IPS-18c (cell line): ENCODE data around the gene AP2S1.
"Not testable (repeated sequence)": the region's sequence is repeated elsewhere in the genome, so short reads cannot be mapped to it uniquely, and the experiment has no call there.

Experiments
- H3K4me3 ChIP-seq: 2 replicates; pipeline ENCODE4 v1.7.0; 2013; ENCODE audit warnings: low read depth, mild to moderate bottlenecking, low read length, moderate library complexity; ENCODE audit not compliant: insufficient read depth
- H3K9me3 ChIP-seq: one replicate; pipeline ENCODE4 v1.6.1; 2013; ENCODE audit warnings: mild to moderate bottlenecking, low read length, moderate library complexity; ENCODE audit not compliant: control insufficient read depth, insufficient read depth

AP2S1 gene

DNA sequence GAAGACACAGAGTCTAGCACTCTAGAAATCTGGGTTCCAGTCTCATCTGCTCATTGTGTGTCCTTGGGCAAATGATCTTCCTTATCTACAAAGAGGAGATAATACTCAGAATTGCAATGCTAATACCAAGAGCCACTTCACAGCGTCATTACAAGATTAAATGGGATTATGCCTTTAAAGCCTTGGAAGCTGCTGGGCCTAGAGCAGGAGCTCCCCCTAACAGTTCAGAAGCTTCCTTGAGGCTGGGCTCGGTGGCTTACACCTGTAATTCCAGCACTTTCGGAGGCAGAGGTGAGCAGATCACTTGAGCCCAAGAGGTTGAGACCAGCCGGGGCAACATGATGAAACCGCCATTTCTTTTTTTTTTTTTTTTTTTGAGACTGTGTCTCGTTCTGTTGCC, 27.6 kb downstream of the AP2S1 start:
- Histone ChIP-seq H3K4me3 (no peak overlapping the region), H3K9me3 (peaks cover 4% of the 10 kb centered on the region)

DNA sequence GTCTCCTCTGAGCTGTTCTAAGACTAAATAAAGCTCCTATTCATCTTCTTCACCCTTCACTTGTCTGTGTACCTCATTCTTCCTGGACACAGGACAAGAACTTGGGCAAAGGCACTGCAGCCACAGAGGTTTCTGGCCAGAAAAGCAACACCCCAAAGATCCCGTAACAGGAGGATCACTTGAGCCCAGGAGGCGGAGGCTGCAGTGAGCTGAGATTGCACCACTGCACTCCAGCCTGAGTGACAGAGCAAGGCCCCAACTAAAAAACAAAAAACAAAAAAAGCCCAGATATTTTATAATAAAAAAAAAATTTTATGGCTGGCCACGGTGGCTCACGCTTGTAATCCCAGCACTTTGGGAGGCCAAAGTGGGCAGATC, 28.2 kb downstream of the AP2S1 start:
- H3K9me3 ChIP-seq, H3K4me3 ChIP-seq: not testable (repeated sequence)

DNA sequence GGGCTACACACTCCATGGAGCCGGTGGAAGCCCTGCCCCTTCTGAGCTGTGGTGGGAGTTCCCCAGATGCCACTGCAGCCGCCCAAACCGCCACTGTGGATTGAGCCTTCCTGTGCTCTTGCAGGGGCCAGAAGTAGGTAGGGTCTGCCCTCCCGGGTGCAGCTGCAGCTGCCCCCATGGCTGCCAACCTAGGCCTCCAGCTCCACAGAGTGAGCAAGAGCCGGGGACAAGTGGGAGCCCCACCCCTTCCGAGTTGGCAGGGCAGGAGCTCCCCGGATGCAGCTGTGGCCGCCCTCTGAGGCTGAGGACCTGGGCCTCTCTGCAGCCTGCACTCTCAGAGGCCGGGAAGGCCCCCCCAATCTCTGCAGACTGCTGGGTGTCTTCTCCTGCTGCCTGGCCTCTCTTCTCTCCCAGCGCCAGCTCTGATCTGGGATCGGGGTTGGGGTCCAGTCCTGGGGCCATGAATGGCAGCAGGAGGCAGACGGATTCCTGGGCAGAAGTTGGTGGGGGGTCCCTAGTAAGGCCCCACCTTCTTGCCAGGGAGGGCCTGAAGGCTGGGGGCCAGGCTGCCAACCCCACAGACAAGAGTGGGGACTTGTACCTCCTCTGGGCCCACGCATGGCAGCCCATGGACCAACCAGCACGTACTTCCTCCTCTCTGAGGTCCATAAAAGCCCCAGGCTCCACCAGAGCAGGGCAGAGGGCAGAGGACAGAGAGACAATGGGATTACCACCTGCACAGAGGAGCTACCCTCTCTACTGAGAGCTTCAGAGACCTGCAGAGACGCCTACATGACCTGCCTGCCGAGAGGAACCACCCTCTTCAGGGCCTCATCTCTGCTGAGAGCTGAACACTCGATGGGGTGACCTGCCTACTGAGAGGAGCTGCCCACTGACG, 28.9 kb downstream of the AP2S1 start:
- Histone ChIP-seq H3K4me3 (no peak overlapping the region), H3K9me3 (peaks cover 4% of the 10 kb centered on the region)

DNA sequence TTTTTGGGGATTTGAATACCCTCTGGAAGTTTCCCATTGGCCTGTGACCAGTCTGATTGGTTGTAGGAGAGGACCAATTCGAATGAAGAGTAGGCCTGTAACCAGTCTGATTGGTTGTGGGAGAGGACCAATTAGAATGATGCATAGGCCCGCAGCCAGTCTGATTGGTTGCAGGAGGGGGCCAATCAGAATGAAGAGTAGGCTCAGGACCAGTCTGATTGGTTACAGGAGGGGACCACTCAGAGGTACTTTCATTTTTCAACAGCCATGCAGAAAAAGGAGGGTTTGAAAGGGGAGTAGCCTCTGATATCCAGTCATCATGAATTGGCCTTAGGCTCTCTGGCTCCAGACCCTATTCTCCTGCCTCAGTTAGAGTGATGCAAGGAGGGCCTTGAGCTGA, 31.8 kb downstream of the AP2S1 start:
- H3K9me3 ChIP-seq = peaks cover 4% of the 10 kb centered on the region

DNA sequence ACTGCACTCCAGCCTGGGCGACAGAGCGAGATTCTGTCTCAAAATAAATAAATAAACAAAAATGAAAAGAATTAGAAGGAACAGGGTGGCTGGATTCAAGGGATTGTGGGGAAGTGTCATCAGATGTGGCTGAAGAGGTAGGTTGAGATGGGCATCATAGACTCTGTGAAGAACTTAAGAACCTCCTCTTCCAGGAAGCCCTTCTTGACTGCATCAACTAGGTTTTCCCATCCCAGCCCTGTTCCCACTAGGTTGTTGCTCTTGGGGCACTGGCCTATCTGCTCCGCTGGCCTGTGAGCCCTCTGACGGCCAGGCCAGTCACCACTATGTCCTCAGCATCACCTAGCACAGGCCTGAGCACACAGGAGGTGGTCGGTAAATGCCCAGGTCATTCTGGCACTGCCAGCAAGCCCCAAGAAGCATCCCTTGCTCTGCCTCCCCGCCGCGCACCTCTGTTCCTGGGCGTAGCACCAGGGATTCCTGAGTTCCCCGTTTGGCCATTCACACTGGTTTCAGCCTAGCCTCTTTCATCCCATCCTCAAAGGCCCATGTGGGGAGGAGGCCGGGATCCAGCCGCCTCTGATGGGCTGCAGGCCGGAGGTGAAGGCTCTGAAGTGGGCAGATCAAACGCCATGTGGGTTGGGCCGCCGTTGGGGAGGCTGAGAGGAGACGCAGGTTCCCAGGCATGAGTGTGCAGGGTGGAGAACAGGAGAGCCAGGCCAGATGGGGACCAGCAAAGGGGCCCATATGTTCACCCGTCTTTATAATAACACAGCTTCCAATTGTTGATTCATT, 34.6 kb downstream of the AP2S1 start:
- H3K4me3 ChIP-seq = no peak overlapping the region; the same call in 1 of the 2 replicates
- H3K9me3 ChIP-seq = peaks cover 2% of the 10 kb centered on the region

More for the DNA sequence above, 31.8 kb downstream of the AP2S1 start:
- H3K4me3 ChIP-seq = no peak overlapping the region

DNA sequence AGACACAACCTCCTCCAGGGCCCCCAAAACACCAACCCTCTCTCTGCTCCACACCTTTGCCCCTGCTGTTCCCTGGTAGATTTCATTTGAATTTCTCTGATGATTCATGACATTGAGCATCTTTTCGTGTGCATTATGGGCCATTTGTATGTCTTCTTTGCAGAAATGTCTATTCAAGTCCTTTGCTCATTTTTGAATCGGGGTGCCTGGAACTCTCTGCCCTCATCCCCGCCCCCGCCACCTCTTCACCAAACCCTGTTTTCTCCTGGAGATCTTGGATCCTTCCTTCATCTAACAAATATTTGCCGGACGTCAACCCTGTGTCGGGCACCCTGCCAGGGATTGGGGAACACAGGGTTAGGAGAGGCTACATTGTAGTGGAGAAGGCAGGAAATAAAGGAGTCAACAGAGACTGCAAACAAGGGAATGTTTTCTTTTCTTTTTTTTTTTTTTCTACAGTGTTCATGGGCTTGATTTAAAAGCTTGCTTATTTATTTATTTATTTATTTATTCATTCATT, 36.7 kb downstream of the AP2S1 start:
- Histone ChIP-seq H3K4me3 (no peak overlapping the region), H3K9me3 (peaks cover 2% of the 10 kb centered on the region)

DNA sequence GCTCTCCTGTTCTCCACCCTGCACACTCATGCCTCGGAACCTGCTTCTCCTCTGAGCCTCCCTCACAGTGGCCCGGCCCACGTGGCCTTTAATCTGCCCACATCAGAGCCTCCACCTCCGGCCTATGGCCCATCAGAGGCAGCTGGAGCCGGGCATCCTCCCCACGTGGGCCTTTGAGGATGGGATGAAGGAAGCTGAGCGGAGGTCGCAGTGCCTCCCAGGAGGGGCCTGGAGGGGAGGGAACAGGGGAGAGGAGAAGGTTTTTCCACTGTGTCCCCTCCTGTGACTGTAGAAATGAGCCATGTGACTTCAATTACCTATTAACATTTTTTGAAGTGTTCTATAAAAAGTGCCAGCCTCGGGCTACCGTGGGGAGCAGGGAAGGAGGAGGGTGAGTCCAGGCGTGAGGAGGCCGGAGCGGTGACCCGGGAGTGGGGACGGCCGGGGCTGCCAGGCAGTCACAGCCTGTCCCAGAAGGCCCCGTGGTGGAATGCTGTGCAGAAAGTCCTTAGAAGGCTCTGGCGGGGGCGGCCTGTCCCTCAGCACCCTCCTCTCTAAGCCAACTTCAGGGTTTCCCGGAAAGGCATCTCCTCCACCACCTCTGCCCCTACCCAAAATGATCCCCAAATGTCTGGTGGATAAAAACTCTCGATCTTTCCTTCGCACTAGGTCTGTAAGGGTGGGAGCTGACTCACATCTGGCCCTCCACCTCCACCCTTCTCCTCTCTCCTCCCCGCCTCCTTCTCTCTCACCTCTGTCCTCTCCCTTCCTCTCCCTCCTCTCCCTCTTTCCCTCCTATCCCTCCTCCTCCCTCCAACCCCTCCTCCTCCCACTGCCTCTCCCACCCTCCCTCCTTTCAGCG, 37.4 kb downstream of the AP2S1 start:
- H3K9me3 ChIP-seq = no peaks in the 10 kb centered on the region
- no peak overlapping the region for H3K4me3 ChIP-seq

DNA sequence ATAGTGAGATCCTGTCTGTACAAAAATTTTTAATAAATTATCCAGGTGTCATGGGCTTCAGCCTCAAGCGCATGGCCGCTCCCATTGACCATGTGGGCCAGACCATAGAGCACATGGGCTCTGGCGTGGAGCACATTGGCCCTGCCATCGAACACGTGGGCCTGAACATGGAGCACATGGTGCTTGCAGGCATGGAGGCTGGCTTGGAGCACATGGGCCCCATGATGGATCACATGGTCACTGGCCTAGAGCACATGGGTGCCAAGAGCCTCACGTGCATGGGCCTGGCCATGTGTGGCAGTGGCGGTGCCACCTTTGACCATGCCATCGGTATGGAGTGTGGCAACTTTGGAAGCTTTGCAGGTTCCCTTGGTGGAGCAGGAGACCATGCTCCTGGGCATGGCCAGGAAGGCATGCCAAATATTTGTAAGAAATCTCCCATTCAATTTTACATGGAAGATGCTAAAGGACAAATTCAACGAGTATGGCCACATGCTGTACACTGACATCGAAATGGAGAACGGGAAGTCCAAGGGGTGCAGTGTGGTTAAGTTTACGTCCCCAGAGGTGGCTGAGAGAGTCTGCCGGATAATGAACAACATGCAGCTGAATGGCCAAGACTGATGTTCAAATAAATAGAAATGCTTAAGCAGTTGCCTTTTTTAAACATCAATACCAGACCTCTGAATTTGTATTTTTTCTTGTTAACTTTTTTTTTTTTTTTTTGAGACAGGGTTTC, 40.9 kb downstream of the AP2S1 start:
- Histone ChIP-seq H3K9me3 (no peaks in the 10 kb centered on the region), H3K4me3 (no peak overlapping the region)

DNA sequence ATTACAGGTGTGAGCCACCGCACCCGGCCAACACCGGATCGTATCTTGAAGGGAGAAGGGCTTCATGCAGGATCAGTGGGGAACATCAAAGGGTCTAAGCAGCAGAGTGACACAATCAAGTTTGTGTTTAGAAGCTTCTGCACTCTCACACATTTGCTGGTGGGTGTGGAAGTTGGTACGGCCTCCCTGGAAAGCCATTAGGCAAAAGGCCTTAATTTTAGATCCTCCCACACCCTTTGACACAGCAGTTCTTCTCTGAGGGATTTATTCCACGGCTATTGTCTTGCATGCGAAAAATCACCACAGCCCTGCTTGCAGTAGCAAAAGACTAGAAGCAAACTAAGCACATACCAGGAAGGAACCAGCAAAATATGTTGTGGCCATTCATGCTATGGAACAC, 44.0 kb downstream of the AP2S1 start:
- Histone ChIP-seq H3K9me3 (no peaks in the 10 kb centered on the region), H3K4me3 (no peak overlapping the region)

DNA sequence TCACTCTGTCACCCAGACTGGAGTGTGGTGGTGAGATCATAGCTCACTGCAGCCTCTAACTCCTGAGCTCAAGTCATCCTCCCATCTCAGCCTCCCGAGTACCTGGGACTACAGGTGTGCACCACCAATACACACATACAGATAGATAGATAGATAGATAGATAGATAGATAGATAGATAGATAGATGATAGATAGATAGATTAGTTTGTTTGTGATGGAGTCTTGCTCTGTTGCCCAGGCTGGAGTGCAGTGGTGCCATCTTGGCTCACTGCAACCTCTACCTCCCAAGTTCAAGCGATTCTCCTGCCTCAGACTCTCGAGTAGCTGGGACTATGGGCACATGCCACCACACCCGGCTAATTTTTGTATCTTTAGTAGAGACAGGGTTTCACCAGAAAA, 46.2 kb downstream of the AP2S1 start:
- not testable (repeated sequence) for H3K9me3 ChIP-seq, H3K4me3 ChIP-seq

DNA sequence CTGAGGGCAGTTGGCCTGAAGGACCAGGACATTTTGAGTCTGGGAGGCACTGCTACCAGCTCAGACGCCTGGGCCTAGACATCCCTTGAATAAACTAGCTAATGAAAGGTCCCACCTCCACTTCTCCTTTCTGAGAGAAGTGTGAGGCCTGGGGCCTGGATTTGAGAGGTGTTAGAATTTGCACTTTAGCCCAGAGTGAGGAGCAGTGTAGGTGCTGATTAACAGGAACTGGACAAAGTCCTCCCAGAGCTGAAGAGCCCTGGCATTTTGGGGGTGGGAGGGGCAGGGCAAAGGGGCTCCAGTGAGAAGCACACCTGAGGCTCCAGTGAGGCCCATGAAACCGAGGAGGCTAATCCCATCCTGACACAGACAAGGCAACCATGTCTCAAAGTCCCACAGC, 47.1 kb downstream of the AP2S1 start:
- H3K9me3 ChIP-seq = no peaks in the 10 kb centered on the region

DNA sequence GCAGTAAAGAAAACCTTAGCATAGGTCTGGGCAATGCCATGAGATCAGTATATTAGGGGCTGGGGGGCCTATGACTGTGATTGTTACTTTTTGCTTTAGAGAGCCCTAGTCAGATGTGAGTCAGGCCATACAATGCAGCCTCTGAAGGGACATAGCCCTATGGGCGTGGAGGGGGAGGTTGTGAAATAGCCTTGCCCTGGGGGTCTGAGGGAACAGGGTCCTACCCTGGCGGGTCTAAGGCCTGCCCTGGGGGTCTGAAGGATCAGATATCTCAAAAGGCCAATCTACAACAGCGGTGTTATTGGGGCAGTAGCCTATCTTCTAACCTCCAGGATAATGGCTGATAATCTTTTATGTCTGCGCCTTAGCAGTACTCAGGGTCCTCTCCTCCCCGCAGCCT, 48.5 kb downstream of the AP2S1 start:
- H3K4me3 ChIP-seq = no peak overlapping the region
- no peaks in the 10 kb centered on the region for H3K9me3 ChIP-seq

More for the DNA sequence above, 47.1 kb downstream of the AP2S1 start:
- H3K4me3 ChIP-seq = no peak overlapping the region

DNA sequence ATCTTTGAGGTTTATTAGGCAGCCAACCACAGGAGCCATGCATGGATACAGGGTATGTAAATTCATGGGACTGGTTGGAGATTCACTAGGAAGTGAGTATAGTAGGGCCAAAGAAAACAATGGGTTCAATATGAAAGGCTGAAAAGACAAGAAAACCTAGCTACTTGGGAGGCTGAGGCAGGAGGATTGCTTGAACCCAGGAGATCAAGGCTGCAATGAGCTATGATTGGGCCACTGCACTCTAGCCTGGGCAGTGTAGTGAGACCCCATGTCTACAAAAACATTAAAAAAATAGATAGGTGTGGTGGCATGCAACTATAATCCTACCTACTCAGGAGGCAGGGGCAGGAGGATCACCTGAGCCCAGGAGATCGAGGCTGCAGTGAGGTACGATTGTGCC, 51.9 kb downstream of the AP2S1 start:
- Histone ChIP-seq H3K9me3 (no peaks in the 10 kb centered on the region), H3K4me3 (no peak overlapping the region)

DNA sequence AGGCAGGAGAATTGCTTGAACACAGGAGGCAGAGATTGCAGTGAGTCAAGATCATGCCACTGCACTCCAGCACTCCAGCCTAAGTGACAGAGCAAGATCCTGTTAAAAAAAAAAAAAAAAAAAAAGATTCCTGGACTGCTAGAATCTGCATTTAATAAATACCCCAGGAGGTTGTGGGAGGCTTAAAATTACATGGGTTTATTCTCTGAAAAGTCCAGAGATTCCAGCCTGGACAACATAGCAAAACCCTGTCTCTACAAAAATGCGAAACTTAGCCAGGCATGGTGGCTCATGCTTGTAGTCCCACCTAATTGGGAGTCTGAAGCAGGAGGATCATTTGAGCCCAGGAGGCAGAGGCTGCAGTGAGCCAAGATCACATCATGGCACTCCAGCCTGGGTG, 52.8 kb downstream of the AP2S1 start:
- Histone ChIP-seq H3K9me3 (no peaks in the 10 kb centered on the region), H3K4me3 (no peak overlapping the region)

DNA sequence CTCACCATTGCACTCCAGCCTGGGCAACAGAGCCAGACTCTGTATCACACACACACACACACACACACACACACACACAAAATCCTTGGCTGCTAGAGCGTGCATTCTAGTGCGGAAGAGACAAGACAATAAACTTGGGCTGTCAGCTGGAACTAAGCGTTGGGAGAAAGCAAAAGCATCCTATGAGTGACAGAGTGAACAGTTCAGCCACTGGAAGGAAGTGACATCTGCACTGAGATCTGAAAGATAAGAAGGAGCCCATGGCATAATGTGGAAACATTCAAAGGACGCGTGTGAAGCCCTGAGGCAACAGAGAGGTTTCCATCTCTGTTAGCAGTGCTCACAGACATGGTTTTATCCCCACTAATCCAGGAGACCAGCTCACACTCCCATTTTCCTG, 58.7 kb downstream of the AP2S1 start:
- Histone ChIP-seq H3K4me3 (no peak overlapping the region), H3K9me3 (no peaks in the 10 kb centered on the region)

DNA sequence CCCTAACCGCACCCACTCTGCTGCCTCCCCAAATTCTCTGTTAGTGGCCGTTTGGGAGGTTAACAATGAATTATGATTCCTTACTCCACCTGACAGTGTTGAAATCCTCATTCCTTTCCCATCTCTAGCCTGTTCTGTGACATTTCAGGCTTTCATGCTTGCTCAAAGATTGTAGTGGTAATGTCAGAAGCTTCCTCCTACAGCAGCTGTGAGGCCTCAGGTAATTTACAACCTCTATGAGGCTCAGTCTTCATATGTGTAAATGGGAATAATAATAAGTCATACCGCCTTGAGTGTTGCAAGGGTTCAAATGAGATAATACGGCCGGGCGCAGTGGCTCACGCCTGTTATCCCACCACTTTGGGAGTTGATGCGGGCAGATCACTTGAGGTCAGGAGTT, 61.3 kb downstream of the AP2S1 start:
- Histone ChIP-seq H3K4me3 (no peak overlapping the region), H3K9me3 (no peaks in the 10 kb centered on the region)

DNA sequence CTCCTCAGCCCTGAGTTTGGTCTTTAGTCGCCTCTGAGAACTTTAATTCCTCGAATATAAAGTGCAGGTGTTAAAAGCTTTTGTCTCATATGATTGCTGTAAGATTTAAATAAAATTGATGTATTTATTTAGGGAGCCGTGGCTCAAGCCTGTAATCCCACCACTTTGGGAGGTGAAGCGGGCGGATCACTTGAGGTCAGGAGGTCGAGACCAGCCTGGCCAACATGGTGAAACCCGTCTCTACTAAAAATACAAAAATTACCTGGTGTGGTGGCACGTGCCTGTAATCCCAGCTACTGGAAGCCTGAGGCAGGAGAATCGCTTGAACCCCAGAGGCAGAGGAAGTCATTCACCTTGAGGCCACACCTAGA, 61.7 kb downstream of the AP2S1 start:
- Histone ChIP-seq H3K4me3 (no peak overlapping the region), H3K9me3 (no peaks in the 10 kb centered on the region)
